Left colon (tissue), 2 donors: Measurements from ENCODE around the gene TWF2. TPM values are rescaled to one million over a fixed set of nuclear protein-coding genes. Genes with fewer than 3 reads are reported as not detected.
"Not testable (repeated sequence)": the region's sequence is repeated elsewhere in the genome, so short reads cannot be mapped to it uniquely, and the experiment has no call there.

Source experiments
- ATAC-seq: fragments of 200-7000 bp; cut with Tn5 transposase; one replicate; pipeline ENCODE4 v1.9.1; 2020; ENCODE audit warnings: mild to moderate bottlenecking, moderate library complexity
- DNase-seq, 2 donors: peaks; one replicate each; pipeline ENCODE4 v3.0.0-alpha.2; 2020
- intact Hi-C, 2 donors: fragments of 100-400 bp; cut with DNase I in 1 of 2; cut with micrococcal nuclease in 1 of 2; formaldehyde crosslinking; loops; one replicate each; pipeline versions ENCODE4 v1.11.2 to v1.14.0; 2022; cut with DNase I, micrococcal nuclease
- long read RNA-seq: library from polyadenylated mRNA; unstranded; transcript quantifications from one replicate; pipeline ENCODE4 v2.0.0, GENCODE V29; 2021
- total RNA-seq, 2 donors: library from RNA; stranded (reverse); fragmentation: NEBNext Ultra II Directional; extraction: Animal tissue kit (Norgen Biotek cat#: 25700); gene quantifications; one replicate each; pipeline ENCODE4 v1.2.1, GENCODE V29; 2021
- donor health status: DM: no; HTN: no; CAD: no.
- donor health status: DM: yes; HTN: yes; CAD: no.

TWF2 gene
- 10 to 100 TPM; 37.8 to 53.9 TPM for total RNA-seq
- long read RNA-seq, transcript TWF2-201 (9 exons, 1,718 nt), result major isoform, 164 of 181 reads
- long read RNA-seq, partial matches to known transcripts, result 7 of 181 reads
- long read RNA-seq, other reads (novel, unspliced or antisense), result 10 of 181 reads

- ATAC-seq, result peak; percentile 94
- intact Hi-C loops, result no loop called here
- DNase-seq, result peak; percentile 75 to 83
Observed at GRCh38 chr3:52238761-52239701, at the start of gene TWF2. TWF2 (minus strand) TSS chr3:52239158; CDS start chr3:52239016, 142 bp downstream.

GRCh38 chr3:52288674-52289073 is 49.7 kb upstream of the TWF2 start:
- intact Hi-C loops, result no loop called here
- DNase-seq, result peak in 1 of 2 donors; percentile 25
- no peak for ATAC-seq

GRCh38 chr3:52286777-52287110 is 47.8 kb upstream of the TWF2 start:
- ATAC-seq (no peak), DNase-seq (peak; percentile 11 to 30)
- intact Hi-C loops, result no loop called here

- DNase-seq, result peak in 1 of 2 donors; percentile 9
- intact Hi-C loops, ATAC-seq: not testable (repeated sequence)
Observed at GRCh38 chr3:52284051-52284450, 45.1 kb upstream of the TWF2 start.

GRCh38 chr3:52283306-52283705 is 44.3 kb upstream of the TWF2 start:
- ATAC-seq, result no peak
- intact Hi-C loops, result no loop called here
- no peak for DNase-seq

- intact Hi-C loops, result no loop called here
- ATAC-seq (no peak), DNase-seq (no peak)
Observed at GRCh38 chr3:52281981-52282801, 43.2 kb upstream of the TWF2 start.

GRCh38 chr3:52280050-52280461 is 41.1 kb upstream of the TWF2 start:
- intact Hi-C loops, result no loop called here
- no peak for DNase-seq
- ATAC-seq, result no peak

GRCh38 chr3:52279596-52279995 is 40.6 kb upstream of the TWF2 start:
- DNase-seq, result no peak
- intact Hi-C loops, result no loop called here
- no peak for ATAC-seq

GRCh38 chr3:52278510-52279069 is 39.6 kb upstream of the TWF2 start, which contains the start of gene WDR82:
WDR82 (minus strand) TSS chr3:52278649; CDS start chr3:52278361, 288 bp downstream.
- ATAC-seq, result peak; percentile 90
- intact Hi-C loops, result no loop called here
- DNase-seq, result peak; percentile 96 to 99

GRCh38 chr3:52277972-52278509 is 39.1 kb upstream of the TWF2 start:
- peak; percentile 64 to 68 for DNase-seq
- peak; percentile 75 for ATAC-seq
- intact Hi-C loops, result no loop called here

- intact Hi-C loops, result no loop called here
- DNase-seq (peak; percentile 83 to 88), ATAC-seq (peak; percentile 51)
Observed at GRCh38 chr3:52277071-52277964, 38.4 kb upstream of the TWF2 start.

GRCh38 chr3:52274781-52275180 is 35.8 kb upstream of the TWF2 start:
- ATAC-seq, DNase-seq, intact Hi-C loops: not testable (repeated sequence)

GRCh38 chr3:52272831-52273230 is 33.9 kb upstream of the TWF2 start:
- DNase-seq, result no peak
- intact Hi-C loops, result no loop called here
- ATAC-seq, result no peak

GRCh38 chr3:52272172-52272571 is 33.2 kb upstream of the TWF2 start:
- DNase-seq, ATAC-seq, intact Hi-C loops: not testable (repeated sequence)

- intact Hi-C loops, result no loop called here
Observed at GRCh38 chr3:52270252-52270754, 31.3 kb upstream of the TWF2 start.

GRCh38 chr3:52269776-52270175 is 30.8 kb upstream of the TWF2 start:
- intact Hi-C loops, result no loop called here
- ATAC-seq (no peak), DNase-seq (no peak)

More at GRCh38 chr3:52270252-52270754, 31.3 kb upstream of the TWF2 start:
- DNase-seq (no peak), ATAC-seq (peak; percentile 9)

- intact Hi-C loops, result no loop called here
- no peak for DNase-seq
- ATAC-seq, result no peak
Observed at GRCh38 chr3:52268036-52268435, 29.1 kb upstream of the TWF2 start.

GRCh38 chr3:52265387-52265786 is 26.4 kb upstream of the TWF2 start:
- intact Hi-C loops, result no loop called here
- DNase-seq, result no peak
- ATAC-seq, result no peak
